NCI-H1694 (cell line): Measurements from ENCODE around the gene SEMA5A.

Experiments
- DNase-seq: peaks from one replicate; lab custom pipeline; 2025; lab: John Stamatoyannopoulos, UW

The SEMA5A gene

GRCh38 chr5:9169557-9169902, 376.3 kb downstream of the SEMA5A start:
- no peak for DNase-seq

GRCh38 chr5:9168791-9169556, 376.9 kb downstream of the SEMA5A start:
- no peak for DNase-seq

- no peak for DNase-seq
These were observed 379.4 kb downstream of the SEMA5A start for GRCh38 chr5:9166202-9167112.

- no peak for DNase-seq
These were observed 380.3 kb downstream of the SEMA5A start for GRCh38 chr5:9165546-9165945.

GRCh38 chr5:9160747-9161146, 385.1 kb downstream of the SEMA5A start:
- no peak for DNase-seq

GRCh38 chr5:9157811-9158210, 388.1 kb downstream of the SEMA5A start:
- no peak for DNase-seq

- DNase-seq = no peak
These were observed 388.9 kb downstream of the SEMA5A start for GRCh38 chr5:9157020-9157419.

- DNase-seq = no peak
These were observed 389.6 kb downstream of the SEMA5A start for GRCh38 chr5:9156282-9156681.

GRCh38 chr5:9151684-9152427, 394.0 kb downstream of the SEMA5A start:
- no peak for DNase-seq

GRCh38 chr5:9149988-9150387, 395.9 kb downstream of the SEMA5A start:
- DNase-seq = no peak

- no peak for DNase-seq
These were observed 397.6 kb downstream of the SEMA5A start for GRCh38 chr5:9148242-9148641.

GRCh38 chr5:9140711-9141110, 405.2 kb downstream of the SEMA5A start:
- no peak for DNase-seq

GRCh38 chr5:9140202-9140601, 405.7 kb downstream of the SEMA5A start:
- no peak for DNase-seq

GRCh38 chr5:9139344-9139743, 406.5 kb downstream of the SEMA5A start:
- DNase-seq = no peak

- DNase-seq = no peak
These were observed 417.7 kb downstream of the SEMA5A start for GRCh38 chr5:9128136-9128535.

- no peak for DNase-seq
These were observed 419.4 kb downstream of the SEMA5A start for GRCh38 chr5:9126490-9126889.

- DNase-seq = no peak
These were observed 420.0 kb downstream of the SEMA5A start for GRCh38 chr5:9125852-9126251.

- no peak for DNase-seq
These were observed 421.0 kb downstream of the SEMA5A start for GRCh38 chr5:9124838-9125237.

GRCh38 chr5:9124071-9124470, 421.8 kb downstream of the SEMA5A start:
- DNase-seq = no peak

GRCh38 chr5:9122528-9122927, 423.3 kb downstream of the SEMA5A start:
- no peak for DNase-seq

- no peak for DNase-seq
These were observed 424.3 kb downstream of the SEMA5A start for GRCh38 chr5:9121597-9121996.

GRCh38 chr5:9118852-9119251, 427.0 kb downstream of the SEMA5A start:
- DNase-seq = no peak

- DNase-seq = no peak
These were observed 430.8 kb downstream of the SEMA5A start for GRCh38 chr5:9115093-9115492.
